DND-41 (cell line): Measurements from ENCODE around the gene RAB42.

Experiments used
- CTCF ChIP-seq: IDR thresholded peaks from 2 replicates; pipeline ENCODE4 v1.5.1; 2012; ENCODE audit warnings: borderline replicate concordance, low read length, moderate library complexity, mild to moderate bottlenecking; ENCODE audit not compliant: poor library complexity, severe bottlenecking; ENCODE audit errors: extremely low read depth
- EZH2 ChIP-seq: IDR thresholded peaks from 3 replicates; pipeline ENCODE4 v1.6.1; 2012; ENCODE audit warnings: borderline replicate concordance, low read depth, mild to moderate bottlenecking, moderate library complexity, low read length, inconsistent platforms; ENCODE audit not compliant: severe bottlenecking

GRCh38 chr1:28602536-28603439 is 10.7 kb downstream of the RAB42 start:
- TF ChIP-seq CTCF: peak; percentile 79
- TF ChIP-seq EZH2: no peak
